Measurements from ENCODE around the gene ACOXL.
"Not testable (repeated sequence)": the region's sequence is repeated elsewhere in the genome, so short reads cannot be mapped to it uniquely, and the experiment has no call there.

ACOXL gene

GRCh38 chr2:111048856-111049768 lies 316.7 kb downstream of the ACOXL start:
- FAIRE-seq: no peak

GRCh38 chr2:111049792-111050640 lies 317.6 kb downstream of the ACOXL start:
- FAIRE-seq: no peak

- FAIRE-seq: no peak
Observed at GRCh38 chr2:111050701-111051376, 318.5 kb downstream of the ACOXL start.

GRCh38 chr2:111052621-111053020 lies 320.2 kb downstream of the ACOXL start:
- no peak for FAIRE-seq

- FAIRE-seq: no peak
Observed at GRCh38 chr2:111053266-111053665, 320.9 kb downstream of the ACOXL start.

- FAIRE-seq: no peak
Observed at GRCh38 chr2:111053825-111054515, 321.6 kb downstream of the ACOXL start.

- FAIRE-seq: no peak
Observed at GRCh38 chr2:111054791-111055691, 322.7 kb downstream of the ACOXL start.

GRCh38 chr2:111055735-111056134 lies 323.4 kb downstream of the ACOXL start:
- FAIRE-seq: no peak

- FAIRE-seq: no peak
Observed at GRCh38 chr2:111057045-111057444, 324.7 kb downstream of the ACOXL start.

GRCh38 chr2:111057721-111058120 lies 325.3 kb downstream of the ACOXL start:
- FAIRE-seq: no peak

GRCh38 chr2:111058264-111058663 lies 325.9 kb downstream of the ACOXL start:
- no peak for FAIRE-seq

- no peak for FAIRE-seq
Observed at GRCh38 chr2:111061191-111061590, 328.8 kb downstream of the ACOXL start.

GRCh38 chr2:111062417-111062816 lies 330.0 kb downstream of the ACOXL start:
- FAIRE-seq: no peak

- FAIRE-seq: no peak
Observed at GRCh38 chr2:111066062-111066593, 333.8 kb downstream of the ACOXL start.

GRCh38 chr2:111068435-111069058 lies 336.2 kb downstream of the ACOXL start:
- FAIRE-seq: no peak

- FAIRE-seq: no peak
Observed at GRCh38 chr2:111069722-111070121, 337.3 kb downstream of the ACOXL start.

- FAIRE-seq: no peak
Observed at GRCh38 chr2:111071600-111072171, 339.3 kb downstream of the ACOXL start.

GRCh38 chr2:111072220-111072871 lies 340.0 kb downstream of the ACOXL start:
- no peak for FAIRE-seq

- not testable (repeated sequence) for FAIRE-seq
Observed at GRCh38 chr2:111082659-111083058, 350.3 kb downstream of the ACOXL start.

GRCh38 chr2:111091811-111092211 lies 359.4 kb downstream of the ACOXL start:
- FAIRE-seq: no peak

Measured in TTC549 (cell line).